OCI-LY1 (cell line): ENCODE measurements around the gene MYO1G.

Source experiments
- H2AFZ ChIP-seq: fragments of 200-600 bp; sonication (generic), shearing (Covaris generic); 2 replicates; pipeline ENCODE4 v1.6.0; 2014; ENCODE audit warnings: antibody characterized with exemption, mild to moderate bottlenecking, low read length
- H3F3A ChIP-seq: fragments of 200-600 bp; sonication (generic), shearing (Covaris generic); 2 replicates; pipeline ENCODE4 v1.6.0; 2014; ENCODE audit warnings: mild to moderate bottlenecking, antibody characterized with exemption, low read length, moderate library complexity; ENCODE audit not compliant: insufficient read depth
- H3K27ac ChIP-seq: fragments of 200-600 bp; sonication (generic); 2 replicates; pipeline ENCODE4 v1.5.1; 2014; ENCODE audit warnings: low read length, mixed run types, mild to moderate bottlenecking, low read depth; ENCODE audit not compliant: poor library complexity, severe bottlenecking
- H3K27me3 ChIP-seq: fragments of 200-600 bp; sonication (generic); 2 replicates; pipeline ENCODE4 v1.6.0; 2014; ENCODE audit warnings: antibody characterized with exemption, mild to moderate bottlenecking, low read length, moderate library complexity; ENCODE audit not compliant: insufficient read depth
- H3K36me3 ChIP-seq: fragments of 200-600 bp; sonication (generic); 2 replicates; pipeline ENCODE4 v1.6.1; 2014; ENCODE audit warnings: mild to moderate bottlenecking, antibody characterized with exemption, low read length, moderate library complexity, mixed read lengths; ENCODE audit not compliant: insufficient read depth
- H3K4me1 ChIP-seq: fragments of 200-600 bp; sonication (generic); 2 replicates; pipeline ENCODE4 v1.5.1; 2014; ENCODE audit warnings: mild to moderate bottlenecking, low read length, moderate library complexity; ENCODE audit not compliant: insufficient read depth, severe bottlenecking
- H3K4me2 ChIP-seq: fragments of 200-600 bp; sonication (generic), shearing (Covaris generic); 2 replicates; pipeline ENCODE4 v1.6.1; 2014; ENCODE audit warnings: low read length
- H3K4me3 ChIP-seq: fragments of 200-600 bp; sonication (generic); 2 replicates; pipeline ENCODE4 v1.5.1; 2014; ENCODE audit warnings: low read length, low read depth, mild to moderate bottlenecking, mixed read lengths; ENCODE audit not compliant: poor library complexity, severe bottlenecking
- H3K79me2 ChIP-seq: fragments of 200-600 bp; shearing (Covaris generic); 2 replicates; pipeline ENCODE4 v1.6.1; 2016; ENCODE audit warnings: mixed run types, low read length, mixed read lengths; ENCODE audit not compliant: insufficient read depth
- H3K9ac ChIP-seq: fragments of 200-600 bp; sonication (generic), shearing (Covaris generic); 2 replicates; pipeline ENCODE4 v1.6.1; 2014; ENCODE audit warnings: mild to moderate bottlenecking, low read length, mixed read lengths
- H3K9me2 ChIP-seq: fragments of 200-600 bp; sonication (generic), shearing (Covaris generic); 2 replicates; pipeline ENCODE4 v1.6.1; 2014; ENCODE audit warnings: low read depth, mild to moderate bottlenecking, low read length, mixed read lengths
- H3K9me3 ChIP-seq: fragments of 200-600 bp; shearing (Covaris generic); 2 replicates; pipeline ENCODE4 v1.6.1; 2014; ENCODE audit warnings: low read length, mixed read lengths
- H4K20me1 ChIP-seq: fragments of 200-600 bp; sonication (generic), shearing (Covaris generic); 2 replicates; pipeline ENCODE4 v1.6.0; 2016; ENCODE audit warnings: mild to moderate bottlenecking, low read length; ENCODE audit not compliant: insufficient read depth
- EZH2 ChIP-seq: fragments of 200-600 bp; sonication (generic), shearing (Covaris generic); IDR thresholded peaks from 2 replicates; pipeline ENCODE4 v1.8.0; 2017; ENCODE audit warnings: borderline replicate concordance, mixed run types, mild to moderate bottlenecking, antibody characterized with exemption, low read length, moderate library complexity, mixed read lengths
- TF ChIP-seq, protein P1 (sequence below): fragments of 200-600 bp; sonication (generic), shearing (Covaris generic); IDR thresholded peaks from 2 replicates; pipeline ENCODE4 v1.5.1; 2017; ENCODE audit warnings: mild to moderate bottlenecking, antibody characterized with exemption, low read length, moderate library complexity, mixed read lengths

MYO1G gene

GRCh38 chr7:44963364-44964290, 15.2 kb downstream of the MYO1G start:
- no peak overlapping the region for H3K4me3 ChIP-seq
- H3F3A ChIP-seq, result no peaks in the 10 kb centered on the region
- H3K4me2 ChIP-seq, result no peak overlapping the region
- H3K4me1 ChIP-seq, result peaks cover 21% of the 10 kb centered on the region
- TF ChIP-seq, protein P1, sequence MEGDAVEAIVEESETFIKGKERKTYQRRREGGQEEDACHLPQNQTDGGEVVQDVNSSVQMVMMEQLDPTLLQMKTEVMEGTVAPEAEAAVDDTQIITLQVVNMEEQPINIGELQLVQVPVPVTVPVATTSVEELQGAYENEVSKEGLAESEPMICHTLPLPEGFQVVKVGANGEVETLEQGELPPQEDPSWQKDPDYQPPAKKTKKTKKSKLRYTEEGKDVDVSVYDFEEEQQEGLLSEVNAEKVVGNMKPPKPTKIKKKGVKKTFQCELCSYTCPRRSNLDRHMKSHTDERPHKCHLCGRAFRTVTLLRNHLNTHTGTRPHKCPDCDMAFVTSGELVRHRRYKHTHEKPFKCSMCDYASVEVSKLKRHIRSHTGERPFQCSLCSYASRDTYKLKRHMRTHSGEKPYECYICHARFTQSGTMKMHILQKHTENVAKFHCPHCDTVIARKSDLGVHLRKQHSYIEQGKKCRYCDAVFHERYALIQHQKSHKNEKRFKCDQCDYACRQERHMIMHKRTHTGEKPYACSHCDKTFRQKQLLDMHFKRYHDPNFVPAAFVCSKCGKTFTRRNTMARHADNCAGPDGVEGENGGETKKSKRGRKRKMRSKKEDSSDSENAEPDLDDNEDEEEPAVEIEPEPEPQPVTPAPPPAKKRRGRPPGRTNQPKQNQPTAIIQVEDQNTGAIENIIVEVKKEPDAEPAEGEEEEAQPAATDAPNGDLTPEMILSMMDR, result no peak
- no peak for TF ChIP-seq EZH2
- no peak overlapping the region for H3K27ac ChIP-seq
- no peaks in the 10 kb centered on the region for H4K20me1 ChIP-seq
- H3K27me3 ChIP-seq, result peaks cover 14% of the 10 kb centered on the region; the same call in 1 of the 2 replicates
- no peaks in the 10 kb centered on the region for H3K9me3 ChIP-seq
- H3K79me2 ChIP-seq, result no peaks in the 10 kb centered on the region
- no peak overlapping the region for H3K9ac ChIP-seq
- H3K36me3 ChIP-seq, result no peaks in the 10 kb centered on the region
- no peaks in the 10 kb centered on the region for H3K9me2 ChIP-seq
- H2AFZ ChIP-seq, result no peak overlapping the region

DNA sequence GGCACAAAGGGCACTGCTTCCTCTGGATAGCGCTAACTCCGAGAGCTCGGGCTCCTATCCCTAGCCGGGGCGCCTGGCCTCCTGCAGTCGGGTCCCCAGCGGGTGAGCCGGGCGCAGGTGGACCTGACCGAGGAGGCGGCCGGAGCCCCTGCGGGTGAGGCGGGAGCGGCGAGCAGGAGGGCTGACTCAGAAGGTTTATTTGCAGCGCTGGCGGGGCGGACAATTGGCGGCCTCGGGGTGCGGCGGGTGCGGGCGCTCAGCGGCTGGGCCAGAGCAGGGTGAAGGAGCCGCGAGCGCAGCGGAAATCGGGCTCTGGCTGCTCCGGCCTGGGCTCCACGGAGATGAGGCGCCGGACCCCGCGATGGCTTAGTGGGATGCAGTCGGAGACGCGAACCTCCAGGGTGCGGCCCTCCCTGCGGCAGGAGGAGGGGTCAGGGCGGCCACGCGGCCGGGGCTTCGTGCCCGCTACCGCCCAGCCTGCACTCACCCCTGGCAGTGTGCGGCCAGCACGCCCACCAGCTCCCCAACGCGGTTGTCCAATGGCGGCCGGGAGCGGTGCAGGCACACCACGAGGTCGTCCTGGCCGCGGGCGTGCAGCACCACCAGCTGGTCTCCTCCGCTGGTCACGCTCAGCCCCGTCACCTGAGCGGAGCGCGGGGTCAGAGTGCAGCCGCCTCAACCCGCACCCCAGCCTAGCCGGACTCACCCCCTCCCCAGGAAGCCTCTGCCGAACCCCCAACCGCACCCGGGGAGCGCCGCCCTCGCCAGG, 16.1 kb downstream of the MYO1G start:
- H3K4me1 ChIP-seq, result peaks cover 17% of the 10 kb centered on the region
- peaks cover 14% of the 10 kb centered on the region; the same call in 1 of the 2 replicates for H3K27me3 ChIP-seq
- H3K9me3 ChIP-seq, result no peaks in the 10 kb centered on the region
- no peak overlapping the region for H3K9ac ChIP-seq
- no peaks in the 10 kb centered on the region for H3K9me2 ChIP-seq
- no peak overlapping the region for H3K27ac ChIP-seq
- H3K4me2 ChIP-seq, result no peak overlapping the region
- TF ChIP-seq, protein P1, result no peak
- no peak for TF ChIP-seq EZH2
- no peaks in the 10 kb centered on the region for H3F3A ChIP-seq
- no peaks in the 10 kb centered on the region for H4K20me1 ChIP-seq
- H3K4me3 ChIP-seq, result no peak overlapping the region
- no peaks in the 10 kb centered on the region for H3K79me2 ChIP-seq
- no peaks in the 10 kb centered on the region for H3K36me3 ChIP-seq
- H2AFZ ChIP-seq, result no peak overlapping the region

GRCh38 chr7:44961844-44962482, 16.9 kb downstream of the MYO1G start:
- Histone ChIP-seq H3K9me3 (no peaks in the 10 kb centered on the region), H3K4me2 (no peak overlapping the region), H3K27ac (no peak overlapping the region), H3K79me2 (no peaks in the 10 kb centered on the region), H2AFZ (no peak overlapping the region), H3K27me3 (peaks cover 14% of the 10 kb centered on the region; the same call in 1 of the 2 replicates), H3K9ac (no peak overlapping the region), H4K20me1 (no peaks in the 10 kb centered on the region), H3K4me1 (peaks cover 10% of the 10 kb centered on the region), H3F3A (no peaks in the 10 kb centered on the region), H3K9me2 (no peaks in the 10 kb centered on the region), H3K36me3 (no peaks in the 10 kb centered on the region), H3K4me3 (no peak overlapping the region)
- TF ChIP-seq, protein P1, result no peak
- TF ChIP-seq EZH2, result no peak
